Liver (tissue), 3 donors: ENCODE measurements around the gene PLD2.

ENCODE experiments used
- ATF3 ChIP-seq: IDR thresholded peaks from 2 replicates; pipeline ENCODE4 v1.6.1; 2016; ENCODE audit warnings: antibody characterized with exemption
- CTCF ChIP-seq: fragments of 150-350 bp; IDR thresholded peaks from 2 replicates; pipeline ENCODE4 v1.5.1; 2017; ENCODE audit warnings: improper control_type of control experiment, low read depth, low read length; ENCODE audit not compliant: missing input control
- EGR1 ChIP-seq, 2 donors: IDR thresholded peaks; 2 replicates each; pipeline ENCODE4 v1.6.1; 2016 to 2018; ENCODE audit warnings: antibody characterized with exemption in 2 of 2, low read depth in 2 of 2
- REST ChIP-seq: IDR thresholded peaks from 2 replicates; pipeline ENCODE4 v1.6.1; 2016; ENCODE audit warnings: antibody characterized with exemption, mild to moderate bottlenecking
- YY1 ChIP-seq: IDR thresholded peaks from 2 replicates; pipeline ENCODE4 v1.6.1; 2016; ENCODE audit warnings: antibody characterized with exemption, mild to moderate bottlenecking
- ZBTB33 ChIP-seq: IDR thresholded peaks from 2 replicates; pipeline ENCODE4 v1.6.1; 2016; ENCODE audit warnings: antibody characterized with exemption
- donor health status: healthy.
- donor health status: healthy.

- TF ChIP-seq CTCF, result no peak
- TF ChIP-seq EGR1 (IDR thresholded peaks at IDR 0.05; ENCODE audit: low read depth in 2 of 2), result no peak
- no peak for TF ChIP-seq ATF3
- no peak for TF ChIP-seq REST
- no peak for TF ChIP-seq YY1
- TF ChIP-seq ZBTB33, result no peak
Measured at GRCh38 chr17:4815043-4815675, 8.2 kb downstream of the PLD2 start.
